ENCODE results near the gene SLC24A3.
A peak's percentile ranks its signal among the peaks of the same experiment; 100 is the strongest.

Gene SLC24A3

GRCh38 chr20:19652591-19653026, 440.2 kb downstream of the SLC24A3 start:
- H4K20me1 ChIP-seq (ENCODE audit: insufficient read depth, low read length): no peaks in the 10 kb centered on the region
- H3K9ac ChIP-seq (ENCODE audit: low read length): no peak overlapping the region
- TF ChIP-seq CTCF (IDR thresholded peaks at IDR 0.05; ENCODE audit: low read depth, low read length): no peak
- no peak for TF ChIP-seq EZH2phosphoT487 (IDR thresholded peaks at IDR 0.05; ENCODE audit: low read depth)
- H3K36me3 ChIP-seq (replicated peaks; ENCODE audit: low read depth, low read length): no peaks in the 10 kb centered on the region
- no peaks in the 10 kb centered on the region for H3K9me3 ChIP-seq (ENCODE audit: insufficient read depth, low read length)
- H3K4me2 ChIP-seq (ENCODE audit: low read length): peak overlapping the region; percentile 4
- no peak overlapping the region for H3K27ac ChIP-seq (ENCODE audit: low read length)
- H3K79me2 ChIP-seq (ENCODE audit: low read length): no peaks in the 10 kb centered on the region
- no peak overlapping the region for H2AFZ ChIP-seq (ENCODE audit: low read depth, low read length)
- H3K4me3 ChIP-seq (ENCODE audit: low read length): no peak overlapping the region
- peaks cover 12% of the 10 kb centered on the region for H3K4me1 ChIP-seq (ENCODE audit: low read length)
- no peaks in the 10 kb centered on the region for H3K27me3 ChIP-seq (ENCODE audit: low read depth, low read length)

- no peak for TF ChIP-seq EZH2phosphoT487 (IDR thresholded peaks at IDR 0.05; ENCODE audit: low read depth)
- no peak for TF ChIP-seq CTCF (IDR thresholded peaks at IDR 0.05; ENCODE audit: low read depth, low read length)
Observed at GRCh38 chr20:19653327-19653726, 440.9 kb downstream of the SLC24A3 start.

DNA sequence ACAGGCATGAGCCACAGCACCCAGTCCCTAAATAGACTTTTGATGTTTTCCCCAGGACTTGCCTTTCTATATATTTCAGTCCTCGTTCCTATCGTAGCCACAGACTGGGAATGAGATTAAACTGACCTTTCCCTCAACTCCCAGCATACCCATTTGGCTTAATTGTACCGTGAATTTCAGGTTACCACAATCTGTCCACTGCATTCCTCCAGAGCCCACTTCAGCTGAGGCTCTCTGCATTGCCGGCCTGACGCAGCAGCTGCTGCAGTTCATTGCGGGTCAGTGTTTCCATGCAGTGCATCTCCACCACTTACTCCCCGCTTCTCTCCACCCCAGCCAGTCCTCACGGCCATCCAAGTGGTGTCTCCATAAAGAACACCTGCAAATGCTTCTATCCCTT, 442.5 kb downstream of the SLC24A3 start:
- H3K9me3 ChIP-seq (ENCODE audit: insufficient read depth, low read length): no peaks in the 10 kb centered on the region
- TF ChIP-seq CTCF (IDR thresholded peaks at IDR 0.05; ENCODE audit: low read depth, low read length) (no peak), EZH2phosphoT487 (IDR thresholded peaks at IDR 0.05; ENCODE audit: low read depth) (no peak)
- no peaks in the 10 kb centered on the region for H3K79me2 ChIP-seq (ENCODE audit: low read length)
- no peak overlapping the region for H3K4me3 ChIP-seq (ENCODE audit: low read length)
- H2AFZ ChIP-seq (ENCODE audit: low read depth, low read length): no peak overlapping the region
- H3K27ac ChIP-seq (ENCODE audit: low read length): no peak overlapping the region
- H3K36me3 ChIP-seq (replicated peaks; ENCODE audit: low read depth, low read length): no peaks in the 10 kb centered on the region
- H3K9ac ChIP-seq (ENCODE audit: low read length): no peak overlapping the region
- H3K4me1 ChIP-seq (ENCODE audit: low read length): peaks cover 35% of the 10 kb centered on the region
- no peaks in the 10 kb centered on the region for H3K27me3 ChIP-seq (ENCODE audit: low read depth, low read length)
- no peaks in the 10 kb centered on the region for H4K20me1 ChIP-seq (ENCODE audit: insufficient read depth, low read length)
- H3K4me2 ChIP-seq (ENCODE audit: low read length): no peak overlapping the region

More at GRCh38 chr20:19653327-19653726, 440.9 kb downstream of the SLC24A3 start:
- Histone ChIP-seq H3K4me2 (ENCODE audit: low read length) (no peak overlapping the region), H3K9ac (ENCODE audit: low read length) (no peak overlapping the region), H3K9me3 (ENCODE audit: insufficient read depth, low read length) (no peaks in the 10 kb centered on the region), H3K27me3 (ENCODE audit: low read depth, low read length) (no peaks in the 10 kb centered on the region), H4K20me1 (ENCODE audit: insufficient read depth, low read length) (no peaks in the 10 kb centered on the region), H3K79me2 (ENCODE audit: low read length) (no peaks in the 10 kb centered on the region), H2AFZ (ENCODE audit: low read depth, low read length) (no peak overlapping the region), H3K4me3 (ENCODE audit: low read length) (no peak overlapping the region), H3K27ac (ENCODE audit: low read length) (no peak overlapping the region), H3K36me3 (replicated peaks; ENCODE audit: low read depth, low read length) (no peaks in the 10 kb centered on the region), H3K4me1 (ENCODE audit: low read length) (peaks cover 19% of the 10 kb centered on the region)

DNA sequence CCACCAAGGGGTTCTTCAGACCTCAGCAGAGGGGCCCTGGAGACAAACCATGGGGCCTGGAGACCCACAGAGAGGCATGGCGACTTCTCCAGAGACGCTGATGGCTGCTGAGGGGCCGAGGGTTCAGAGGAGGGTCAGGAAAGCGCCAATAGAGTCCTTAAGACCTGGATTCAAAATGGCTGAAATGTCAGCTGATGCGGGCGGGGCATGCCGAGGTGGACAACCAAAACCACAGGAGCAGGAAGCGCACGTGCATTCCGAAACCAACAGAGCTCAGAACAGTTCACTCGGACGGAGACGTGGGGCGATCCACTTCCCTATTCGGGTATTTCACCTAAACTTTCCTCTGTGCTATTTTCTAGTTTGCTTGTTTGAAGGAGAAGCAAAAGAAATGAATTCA, 445.7 kb downstream of the SLC24A3 start:
- Histone ChIP-seq H3K27me3 (ENCODE audit: low read depth, low read length) (peaks cover 6% of the 10 kb centered on the region; the same call in 1 of the 2 replicates), H3K36me3 (replicated peaks; ENCODE audit: low read depth, low read length) (no peaks in the 10 kb centered on the region), H3K9ac (ENCODE audit: low read length) (peak overlapping the region; percentile 28; the same call in 1 of the 2 replicates), H3K4me2 (ENCODE audit: low read length) (peak overlapping the region; percentile 67), H4K20me1 (ENCODE audit: insufficient read depth, low read length) (no peaks in the 10 kb centered on the region), H3K4me3 (ENCODE audit: low read length) (peak overlapping the region; percentile 54), H3K4me1 (ENCODE audit: low read length) (peaks cover 46% of the 10 kb centered on the region), H3K27ac (ENCODE audit: low read length) (peak overlapping the region; percentile 81), H2AFZ (ENCODE audit: low read depth, low read length) (peak overlapping the region; percentile 56), H3K79me2 (ENCODE audit: low read length) (no peaks in the 10 kb centered on the region), H3K9me3 (ENCODE audit: insufficient read depth, low read length) (no peaks in the 10 kb centered on the region)
- TF ChIP-seq EZH2phosphoT487 (IDR thresholded peaks at IDR 0.05; ENCODE audit: low read depth): no peak
- no peak for TF ChIP-seq CTCF (IDR thresholded peaks at IDR 0.05; ENCODE audit: low read depth, low read length)
